Activated CD4-positive, alpha-beta T cell treated with anti-CD3 and anti-CD28 coated beads for 36 hours (primary cell): ENCODE results near the gene PTGIR. TPM values are rescaled to one million over a fixed set of nuclear protein-coding genes. Genes with fewer than 3 reads are reported as not detected.
"Not testable (repeated sequence)": the region's sequence is repeated elsewhere in the genome, so short reads cannot be mapped to it uniquely, and the experiment has no call there.

Experiments
- ATAC-seq: fragments of 200-7000 bp; cut with Tn5 transposase; one replicate; pipeline ENCODE4 v1.10.0; 2021; ENCODE audit warnings: mild to moderate bottlenecking, moderate library complexity
- CTCF ChIA-PET: fragments of 350-600 bp; sonication (Branson Sonifier 250); formaldehyde crosslinking; loops from one replicate; lab custom pipeline; 2021; ENCODE audit warnings: antibody characterized with exemption; lab: Charles Lee
- POLR2A ChIA-PET: fragments of 350-600 bp; sonication (Branson Sonifier 250); formaldehyde crosslinking; loops from one replicate; lab custom pipeline; 2021; ENCODE audit warnings: antibody characterized with exemption, inconsistent platforms; lab: Charles Lee
- DNase-seq: peaks from one replicate; pipeline ENCODE4 v3.0.0-alpha.2; 2020
- H3K27ac Mint-ChIP-seq: one replicate; pipeline ENCODE4 v1.8.0; 2021; ENCODE audit warnings: mixed read lengths
- H3K27me3 Mint-ChIP-seq: one replicate; pipeline ENCODE4 v1.8.0; 2021; ENCODE audit warnings: mixed read lengths
- H3K36me3 Mint-ChIP-seq: one replicate; pipeline ENCODE4 v1.8.0; 2021; ENCODE audit warnings: low read depth, mixed read lengths
- H3K4me1 Mint-ChIP-seq: one replicate; pipeline ENCODE4 v1.8.0; 2021; ENCODE audit warnings: mixed read lengths
- H3K4me3 Mint-ChIP-seq: one replicate; pipeline ENCODE4 v1.8.0; 2021; ENCODE audit warnings: mild to moderate bottlenecking, moderate library complexity, mixed read lengths
- H3K9me3 Mint-ChIP-seq: one replicate; pipeline ENCODE4 v1.8.0; 2021; ENCODE audit warnings: low read depth, mixed read lengths
- intact Hi-C, 2 experiments: fragments of 100-400 bp; cut with DNase I in 1 of 2; cut with micrococcal nuclease in 1 of 2; formaldehyde crosslinking; loops; one replicate each; pipeline versions ENCODE4 v1.14.2 to v1.15.1; 2022 to 2024; cut with DNase I, micrococcal nuclease
- total RNA-seq, 2 experiments: library from RNA; stranded (reverse); gene quantifications; one replicate each; pipeline ENCODE4 v1.2.3, GENCODE V29; 2021

Gene PTGIR
- total RNA-seq, 2 experiments from 2014 or later = 40.1 to 41.0 TPM

- intact Hi-C loops, ATAC-seq, DNase-seq, H3K36me3 Mint-ChIP-seq, H3K27me3 Mint-ChIP-seq, H3K4me3 Mint-ChIP-seq, H3K9me3 Mint-ChIP-seq: not testable (repeated sequence)
- peaks cover 27% of the 10 kb centered on the region for H3K4me1 Mint-ChIP-seq
- H3K27ac Mint-ChIP-seq = peak overlapping the region; percentile 59
- ChIA-PET POLR2A (interaction anchor here (1.0 to 1.1 kb wide), 2 partner anchors 9 to 18 kb away, joined by 4 read pairs; no protein-coding TSS in a partner anchor), CTCF (interaction anchor here (0.7 to 5.2 kb wide), 8 partner anchors 10 to 99 kb away, joined by 3 to 28 read pairs (median 3); partner anchors contain the start of genes CALM3 and DACT3)
Measured at GRCh38 chr19:46628970-46629369, 4.1 kb upstream of the PTGIR start.

GRCh38 chr19:46626446-46626845 is 1.6 kb upstream of the PTGIR start:
- Mint-ChIP-seq H3K9me3 (no peaks in the 10 kb centered on the region), H3K4me3 (no peak overlapping the region), H3K36me3 (peaks cover 21% of the 10 kb centered on the region), H3K27ac (no peak overlapping the region), H3K27me3 (no peaks in the 10 kb centered on the region), H3K4me1 (peaks cover 31% of the 10 kb centered on the region)
- no peak for ATAC-seq
- POLR2A ChIA-PET = no interaction called here
- no peak for DNase-seq
- CTCF ChIA-PET = interaction anchor here (0.5 to 2.5 kb wide), 5 partner anchors 9 to 484 kb away, joined by 3 to 10 read pairs (median 3); no protein-coding TSS in a partner anchor
- intact Hi-C loops = no loop called here

- CTCF ChIA-PET = interaction anchor here (0.6 to 2.5 kb wide), 6 partner anchors 8 to 385 kb away, joined by 3 to 10 read pairs (median 3); no protein-coding TSS in a partner anchor
- ATAC-seq (no peak), DNase-seq (no peak)
- Mint-ChIP-seq H3K36me3 (peaks cover 26% of the 10 kb centered on the region), H3K4me3 (no peak overlapping the region), H3K4me1 (peaks cover 39% of the 10 kb centered on the region), H3K27me3 (no peaks in the 10 kb centered on the region), H3K9me3 (no peaks in the 10 kb centered on the region), H3K27ac (peak overlapping the region; percentile 31)
- POLR2A ChIA-PET = no interaction called here
- intact Hi-C loops = no loop called here
Measured at GRCh38 chr19:46625731-46626130, 842 bp upstream of the PTGIR start.

GRCh38 chr19:46623915-46624502 is 880 bp downstream of the PTGIR start:
- Mint-ChIP-seq H3K4me3 (peak overlapping the region; percentile 82), H3K27ac (peak overlapping the region; percentile 92), H3K36me3 (peaks cover 33% of the 10 kb centered on the region), H3K9me3 (no peaks in the 10 kb centered on the region), H3K27me3 (no peaks in the 10 kb centered on the region), H3K4me1 (peaks cover 54% of the 10 kb centered on the region)
- DNase-seq = no peak
- CTCF ChIA-PET = interaction anchor here (2.5 to 4.0 kb wide), 2 partner anchors 10 to 11 kb away, joined by 10 to 12 read pairs; no protein-coding TSS in a partner anchor
- ATAC-seq = no peak
- intact Hi-C loops = loop anchor here in 1 of 2 experiments (5.0 kb wide), 1 partner anchor 163 kb away; the partner anchor contains the start of gene SLC1A5
- POLR2A ChIA-PET = no interaction called here

- no peaks in the 10 kb centered on the region for H3K27me3 Mint-ChIP-seq
- peak overlapping the region; percentile 66 for H3K4me3 Mint-ChIP-seq
- ATAC-seq = no peak
- CTCF ChIA-PET = interaction anchor here (0.6 to 14.4 kb wide), 9 partner anchors 10 to 233 kb away, joined by 3 to 206 read pairs (median 4); partner anchors contain the start of genes CALM3 and DACT3
- peaks cover 38% of the 10 kb centered on the region for H3K36me3 Mint-ChIP-seq
- intact Hi-C loops = loop anchor here in 1 of 2 experiments (5.0 kb wide), 1 partner anchor 165 kb away; the partner anchor contains the start of gene SLC1A5
- H3K27ac Mint-ChIP-seq = peak overlapping the region; percentile 66
- no peak for DNase-seq
- H3K9me3 Mint-ChIP-seq = no peaks in the 10 kb centered on the region
- H3K4me1 Mint-ChIP-seq = peaks cover 65% of the 10 kb centered on the region
- POLR2A ChIA-PET = no interaction called here
Measured at GRCh38 chr19:46622118-46622446, 2.8 kb downstream of the PTGIR start.

GRCh38 chr19:46621191-46622117 is 3.4 kb downstream of the PTGIR start:
- intact Hi-C loops = loop anchor here in 1 of 2 experiments (5.0 kb wide), 1 partner anchor 166 kb away; the partner anchor contains the start of gene SLC1A5
- Mint-ChIP-seq H3K9me3 (no peaks in the 10 kb centered on the region), H3K4me1 (peaks cover 71% of the 10 kb centered on the region), H3K27ac (peak overlapping the region; percentile 94), H3K36me3 (peaks cover 38% of the 10 kb centered on the region), H3K4me3 (peak overlapping the region; percentile 66), H3K27me3 (no peaks in the 10 kb centered on the region)
- ChIA-PET POLR2A (no interaction called here), CTCF (interaction anchor here (0.6 to 14.4 kb wide), 12 partner anchors 9 to 233 kb away, joined by 3 to 206 read pairs (median 4); partner anchors contain the start of genes CALM3, DACT3 and GNG8)
- DNase-seq (peak; percentile 56), ATAC-seq (no peak)

- DNase-seq (no peak), ATAC-seq (no peak)
- POLR2A ChIA-PET = interaction anchor here (0.8 kb wide), 2 partner anchors 8 to 22 kb away, joined by 3 to 4 read pairs; no protein-coding TSS in a partner anchor
- Mint-ChIP-seq H3K4me1 (peaks cover 78% of the 10 kb centered on the region), H3K4me3 (peak overlapping the region; percentile 66), H3K36me3 (peaks cover 38% of the 10 kb centered on the region), H3K27ac (peak overlapping the region; percentile 94), H3K27me3 (no peaks in the 10 kb centered on the region), H3K9me3 (no peaks in the 10 kb centered on the region)
- intact Hi-C loops = loop anchor here in 1 of 2 experiments (5.0 kb wide), 1 partner anchor 167 kb away; the partner anchor contains the start of gene SLC1A5
- CTCF ChIA-PET = interaction anchor here (0.6 to 14.4 kb wide), 10 partner anchors 8 to 158 kb away, joined by 3 to 206 read pairs (median 4); partner anchors contain the start of genes DACT3 and GNG8
Measured at GRCh38 chr19:46620716-46621115, 4.2 kb downstream of the PTGIR start.

- Mint-ChIP-seq H3K9me3 (no peaks in the 10 kb centered on the region), H3K27me3 (no peaks in the 10 kb centered on the region), H3K4me3 (peak overlapping the region; percentile 73), H3K27ac (peak overlapping the region; percentile 94), H3K4me1 (peaks cover 77% of the 10 kb centered on the region), H3K36me3 (peaks cover 38% of the 10 kb centered on the region)
- intact Hi-C loops = loop anchor here in 1 of 2 experiments (5.0 kb wide), 1 partner anchor 167 kb away; the partner anchor contains the start of gene SLC1A5
- POLR2A ChIA-PET = interaction anchor here (0.8 to 1.0 kb wide), 4 partner anchors 8 to 22 kb away, joined by 3 to 4 read pairs (median 3); no protein-coding TSS in a partner anchor
- CTCF ChIA-PET = interaction anchor here (0.6 to 14.4 kb wide), 9 partner anchors 8 to 114 kb away, joined by 3 to 206 read pairs (median 4); partner anchors contain the start of genes DACT3 and GNG8
- DNase-seq (no peak), ATAC-seq (no peak)
Measured at GRCh38 chr19:46620267-46620666, 4.6 kb downstream of the PTGIR start.

- peak overlapping the region; percentile 94 for H3K27ac Mint-ChIP-seq
- H3K4me3 Mint-ChIP-seq = peak overlapping the region; percentile 73
- H3K27me3 Mint-ChIP-seq = no peaks in the 10 kb centered on the region
- ATAC-seq (no peak), DNase-seq (no peak)
- peaks cover 32% of the 10 kb centered on the region for H3K36me3 Mint-ChIP-seq
- intact Hi-C loops = no loop called here
- ChIA-PET CTCF (interaction anchor here (0.9 to 14.4 kb wide), 6 partner anchors 10 to 43 kb away, joined by 3 to 206 read pairs (median 6); partner anchors contain the start of genes CALM3 and DACT3), POLR2A (interaction anchor here (0.7 to 2.7 kb wide), 7 partner anchors 9 to 18 kb away, joined by 3 to 19 read pairs (median 4); partner anchors contain the start of genes CALM3 and GNG8)
- H3K9me3 Mint-ChIP-seq = no peaks in the 10 kb centered on the region
- H3K4me1 Mint-ChIP-seq = peaks cover 77% of the 10 kb centered on the region
Measured at GRCh38 chr19:46618670-46619231, 6.1 kb downstream of the PTGIR start.

GRCh38 chr19:46617601-46618000 is 7.3 kb downstream of the PTGIR start:
- POLR2A ChIA-PET = interaction anchor here (0.7 to 2.7 kb wide), 5 partner anchors 10 to 44 kb away, joined by 3 to 19 read pairs (median 3); partner anchors contain the start of genes CALM3 and DACT3
- DNase-seq (peak; percentile 39), ATAC-seq (peak; percentile 5)
- intact Hi-C loops = loop anchor here in 1 of 2 experiments (2.0 kb wide), 1 partner anchor 15 kb away; no protein-coding TSS in a partner anchor
- H3K9me3 Mint-ChIP-seq = no peaks in the 10 kb centered on the region
- H3K4me3 Mint-ChIP-seq = peak overlapping the region; percentile 68
- H3K36me3 Mint-ChIP-seq = peaks cover 28% of the 10 kb centered on the region
- peak overlapping the region; percentile 99 for H3K27ac Mint-ChIP-seq
- no peaks in the 10 kb centered on the region for H3K27me3 Mint-ChIP-seq
- peaks cover 81% of the 10 kb centered on the region for H3K4me1 Mint-ChIP-seq
- CTCF ChIA-PET = interaction anchor here (1.1 to 14.4 kb wide), 10 partner anchors 8 to 44 kb away, joined by 3 to 206 read pairs (median 6); partner anchors contain the start of genes CALM3, DACT3 and GNG8
